Liver (tissue), 9 donors: ENCODE measurements around the gene RAB12. TPM values are rescaled to one million over a fixed set of nuclear protein-coding genes. Genes with fewer than 3 reads are reported as not detected.

Experiments
- DNase-seq: peaks from one replicate; pipeline ENCODE4 v3.0.0-alpha.2; 2017; ENCODE audit warnings: low spot score
- H3K27ac ChIP-seq, 2 donors: one replicate each; pipeline ENCODE4 v1.7.0; 2013; ENCODE audit warnings: inconsistent platforms in 2 of 2, low read length in 2 of 2, control low read depth in 1 of 2, low read depth in 1 of 2, mild to moderate bottlenecking in 1 of 2
- H3K27me3 ChIP-seq, 4 donors: one replicate each; pipeline versions ENCODE4 v1.6.1 to v1.7.0; 2013; ENCODE audit warnings: low read length in 3 of 4, inconsistent platforms in 1 of 4, mild to moderate bottlenecking in 1 of 4, moderate library complexity in 1 of 4; ENCODE audit not compliant: control insufficient read depth in 4 of 4, insufficient read depth in 4 of 4
- H3K36me3 ChIP-seq, 4 donors: one replicate each; pipeline versions ENCODE4 v1.6.1 to v1.7.0; 2013; ENCODE audit warnings: low read length in 3 of 4, mild to moderate bottlenecking in 3 of 4, low read depth in 1 of 4, moderate library complexity in 1 of 4; ENCODE audit not compliant: control insufficient read depth in 4 of 4, insufficient read depth in 3 of 4
- H3K4me1 ChIP-seq, 4 donors: one replicate each; pipeline versions ENCODE4 v1.6.1 to v1.7.0; 2013; ENCODE audit warnings: low read length in 3 of 4, mild to moderate bottlenecking in 3 of 4, moderate library complexity in 1 of 4; ENCODE audit not compliant: control insufficient read depth in 4 of 4, insufficient read depth in 4 of 4
- H3K4me3 ChIP-seq, 3 donors: one replicate each; pipeline versions ENCODE4 v1.6.1 to v1.7.0; 2013; ENCODE audit warnings: low read length in 3 of 3, control low read depth in 1 of 3, low read depth in 1 of 3, mild to moderate bottlenecking in 1 of 3
- H3K9ac ChIP-seq, 2 donors: one replicate each; pipeline ENCODE4 v1.7.0; 2013; ENCODE audit warnings: low read length in 2 of 2, mild to moderate bottlenecking in 2 of 2, moderate library complexity in 2 of 2, control low read depth in 1 of 2, low read depth in 1 of 2
- H3K9me3 ChIP-seq, 4 donors: one replicate each; pipeline versions ENCODE4 v1.6.1 to v1.7.0; 2013; ENCODE audit warnings: low read length in 3 of 4; ENCODE audit not compliant: control insufficient read depth in 4 of 4
- ATF3 ChIP-seq: IDR thresholded peaks from 2 replicates; pipeline ENCODE4 v1.6.1; 2016; ENCODE audit warnings: antibody characterized with exemption
- FOXA1 ChIP-seq: IDR thresholded peaks from 2 replicates; pipeline ENCODE4 v1.6.1; 2016; ENCODE audit warnings: antibody characterized with exemption
- FOXA2 ChIP-seq: IDR thresholded peaks from 2 replicates; pipeline ENCODE4 v1.6.1; 2016; ENCODE audit warnings: antibody characterized with exemption
- GABPA ChIP-seq, 2 donors: IDR thresholded peaks in 1 of 2; conservative IDR thresholded peaks in 1 of 2; 2 replicates each; pipeline ENCODE4 v1.6.1; 2016; ENCODE audit warnings: antibody characterized with exemption in 2 of 2, mild to moderate bottlenecking in 1 of 2, moderate library complexity in 1 of 2
- HNF4A ChIP-seq, 2 donors: conservative IDR thresholded peaks; 2 replicates each; pipeline ENCODE4 v1.6.1; 2016; ENCODE audit warnings: antibody characterized with exemption in 2 of 2, mild to moderate bottlenecking in 2 of 2
- HNF4G ChIP-seq: IDR thresholded peaks from 2 replicates; pipeline ENCODE4 v1.6.1; 2016; ENCODE audit warnings: antibody characterized with exemption
- NR2F2 ChIP-seq: IDR thresholded peaks from 2 replicates; pipeline ENCODE4 v1.6.1; 2016; ENCODE audit warnings: antibody characterized with exemption
- RXRA ChIP-seq, 2 donors: IDR thresholded peaks; 2 replicates each; pipeline ENCODE4 v1.6.1; 2017 to 2018; ENCODE audit warnings: antibody characterized with exemption in 2 of 2, mild to moderate bottlenecking in 1 of 2
- SP1 ChIP-seq: IDR thresholded peaks from 2 replicates; pipeline ENCODE4 v1.6.1; 2018; ENCODE audit warnings: antibody characterized with exemption, mild to moderate bottlenecking
- WGBS: extraction: QIAGEN DNeasy Blood & Tissue Kit; methylation state at CpG from one replicate; pipeline ENCODE4 v1.1.7; 2013; 5-methylcytosine and 5-hydroxymethylcytosine counted together
- polyA plus RNA-seq, 2 donors: library from polyadenylated mRNA; stranded (reverse) in 1 of 2; unstranded in 1 of 2; fragments of 200-250 nt in 1 of 2; fragments of >200 nt in 1 of 2; fragmentation: Nextera tagmentation in 1 of 2; extraction: Ambion mirVana in 1 of 2; gene quantifications; one replicate each; pipeline versions ENCODE4 v1.2.1 to v1.2.3, GENCODE V29; 2013 to 2015
- total RNA-seq, 2 donors: library from RNA; depleted of rRNA; stranded (reverse); fragments of >200 nt; gene quantifications; one replicate each; pipeline ENCODE4 v1.2.3, GENCODE V29; 2014
- donor health status: healthy.
- donor health status: healthy.
- donor health status: healthy.
- donor health status: healthy.
- donor health status: healthy.

The RAB12 gene
- total and polyA plus RNA-seq, 4 donors = 5.0 to 25.9 (median 14.9) TPM

- Histone ChIP-seq H3K27me3 (no peaks in the 10 kb centered on the region), H3K36me3 (no peaks in the 10 kb centered on the region), H3K4me3 (no peak overlapping the region), H3K9ac (no peak overlapping the region), H3K27ac (no peak overlapping the region), H3K9me3 (no peaks in the 10 kb centered on the region), H3K4me1 (peaks cover 3 to 10% (median 5%) of the 10 kb centered on the region in 4 donors)
- no peak for TF ChIP-seq GABPA (IDR thresholded peaks at IDR 0.05 in 1 of 2, conservative IDR thresholded peaks at IDR 0.05 in 1 of 2)
- no peak for TF ChIP-seq HNF4A (conservative IDR thresholded peaks at IDR 0.05)
- no peak for TF ChIP-seq FOXA1
- no peak for TF ChIP-seq FOXA2
- no peak for TF ChIP-seq SP1
- no peak for TF ChIP-seq RXRA (IDR thresholded peaks at IDR 0.05)
- no peak for TF ChIP-seq ATF3
- TF ChIP-seq HNF4G = no peak
- no peak for TF ChIP-seq NR2F2
- 95% methylated on average over 8 of the region's 8 CpGs for WGBS
- DNase-seq = no peak
Observed at GRCh38 chr18:8688816-8689215, 79.6 kb downstream of the RAB12 start.

Other genes starting within 250 kb of the RAB12 start
- gene MTCL1, start 96.1 kb downstream of the RAB12 start, total RNA-seq = 1 to 10 TPM in 1 of 2 donors, under 1 TPM in 1; 0.65 to 5.4 TPM
- 1 to 10 TPM; 1.3 to 1.4 TPM for gene MTCL1, start 96.1 kb downstream of the RAB12 start, polyA plus RNA-seq